OCI-LY7 (cell line): ENCODE measurements around the gene DBN1. TPM values are rescaled to one million over a fixed set of nuclear protein-coding genes. Genes with fewer than 3 reads are reported as not detected.

Experiments used
- BruUV-seq: library from RNA; stranded (reverse); fragments of 400-500 nt; replicated peaks from 2 replicates; lab custom pipeline; 2021; lab: Mats Ljungman, UMichigan
- CTCF ChIA-PET: fragments of 300-600 bp; sonication (Branson Sonifier 250); formaldehyde crosslinking; loops from one replicate; lab custom pipeline; 2022; ENCODE audit warnings: antibody characterized with exemption; ENCODE audit not compliant: unreplicated experiment; lab: Charles Lee
- POLR2A ChIA-PET: fragments of 300-600 bp; sonication (Branson Sonifier 250); formaldehyde crosslinking; loops from one replicate; lab custom pipeline; 2022; ENCODE audit warnings: antibody characterized with exemption; lab: Charles Lee
- DNase-seq: peaks from one replicate; pipeline ENCODE4 v3.0.0-alpha.2; 2015; ENCODE audit warnings: low spot score
- H2AFZ ChIP-seq: fragments of 200-600 bp; sonication (generic), shearing (Covaris generic); 2 replicates; pipeline ENCODE4 v1.6.1; 2014; ENCODE audit warnings: mild to moderate bottlenecking, antibody characterized with exemption, low read length, moderate library complexity
- H3K27ac ChIP-seq: fragments of 200-600 bp; sonication (generic); 2 replicates; pipeline ENCODE4 v1.5.1; 2014; ENCODE audit warnings: mixed run types, low read depth, mild to moderate bottlenecking, moderate library complexity, low read length, inconsistent platforms; ENCODE audit not compliant: poor library complexity, severe bottlenecking
- H3K36me3 ChIP-seq: fragments of 200-600 bp; sonication (generic); 2 replicates; pipeline ENCODE4 v1.6.1; 2014; ENCODE audit warnings: mild to moderate bottlenecking, antibody characterized with exemption, low read length, moderate library complexity, mixed read lengths; ENCODE audit not compliant: insufficient read depth
- H3K4me1 ChIP-seq: fragments of 200-600 bp; sonication (generic); 2 replicates; pipeline ENCODE4 v1.5.1; 2014; ENCODE audit warnings: mild to moderate bottlenecking, low read length; ENCODE audit not compliant: insufficient read depth, poor library complexity, severe bottlenecking
- H3K4me2 ChIP-seq: fragments of 200-600 bp; sonication (generic); 2 replicates; pipeline ENCODE4 v1.6.1; 2014; ENCODE audit warnings: mild to moderate bottlenecking, low read length
- H3K4me3 ChIP-seq: fragments of 200-600 bp; sonication (generic); 2 replicates; pipeline ENCODE4 v1.5.1; 2014; ENCODE audit warnings: mild to moderate bottlenecking, low read depth, low read length; ENCODE audit not compliant: poor library complexity, severe bottlenecking
- H3K79me2 ChIP-seq: fragments of 200-600 bp; sonication (generic); 2 replicates; pipeline ENCODE4 v1.6.1; 2016; ENCODE audit warnings: low read depth, mild to moderate bottlenecking, low read length, moderate library complexity, mixed read lengths; ENCODE audit not compliant: insufficient read depth
- H3K9me2 ChIP-seq: fragments of 200-600 bp; sonication (generic); 2 replicates; pipeline ENCODE4 v1.6.1; 2016; ENCODE audit warnings: mild to moderate bottlenecking, low read length, mixed read lengths; ENCODE audit not compliant: insufficient read depth
- H3K9me3 ChIP-seq: fragments of 200-600 bp; sonication (generic); 2 replicates; pipeline ENCODE4 v1.6.1; 2014; ENCODE audit warnings: mild to moderate bottlenecking, mixed run types, low read length, mixed read lengths
- H4K20me1 ChIP-seq: fragments of 200-600 bp; sonication (generic); 2 replicates; pipeline ENCODE4 v1.6.1; 2014; ENCODE audit warnings: mild to moderate bottlenecking, antibody characterized with exemption, low read length, moderate library complexity, mixed read lengths; ENCODE audit not compliant: insufficient read depth
- CTCF ChIP-seq: fragments of 200-600 bp; sonication (generic); conservative IDR thresholded peaks from 2 replicates; pipeline ENCODE4 v1.5.1; 2014; ENCODE audit warnings: mild to moderate bottlenecking, antibody characterized with exemption, low read length, moderate library complexity, mixed read lengths
- EZH2phosphoT487 ChIP-seq: fragments of 200-600 bp; sonication (generic); IDR thresholded peaks from 2 replicates; pipeline ENCODE4 v1.6.1; 2018; ENCODE audit warnings: low read depth, borderline replicate concordance, mild to moderate bottlenecking, mixed run types, antibody characterized with exemption, low read length, moderate library complexity, mixed read lengths
- intact Hi-C: fragments of 100-400 bp; cut with micrococcal nuclease; formaldehyde crosslinking; loops from one replicate; pipeline ENCODE4 v1.10.0; 2022; ENCODE audit not compliant: unreplicated experiment
- total RNA-seq, 2 experiments: library from RNA; depleted of rRNA in 1 of 2; stranded (reverse); fragments of >200 nt in 1 of 2; shearing (Covaris generic) in 1 of 2; gene quantifications; 2 replicates each; pipeline ENCODE4 v1.2.3, GENCODE V29; 2014 to 2022

DBN1 gene
- total RNA-seq, 2 experiments from 2014 or later, result 11.7 to 22.0 TPM

- ChIA-PET POLR2A (no interaction called here), CTCF (no interaction called here)
Observed at GRCh38 chr5:177492841-177493240, 19.4 kb upstream of the DBN1 start.

GRCh38 chr5:177491983-177492746 lies 18.7 kb upstream of the DBN1 start:
- Histone ChIP-seq H3K27ac (no peak overlapping the region), H3K4me3 (no peak overlapping the region), H3K79me2 (no peaks in the 10 kb centered on the region), H3K36me3 (peaks cover 5% of the 10 kb centered on the region; the same call in 1 of the 2 replicates), H4K20me1 (peaks cover 6% of the 10 kb centered on the region; the same call in 1 of the 2 replicates), H3K9me2 (no peaks in the 10 kb centered on the region), H2AFZ (no peak overlapping the region), H3K4me1 (peaks cover 48% of the 10 kb centered on the region), H3K4me2 (no peak overlapping the region), H3K9me3 (no peaks in the 10 kb centered on the region)
- ChIA-PET POLR2A (interaction anchor here (0.5 kb wide), 1 partner anchor 14 kb away, joined by 3 read pairs; no protein-coding TSS in a partner anchor), CTCF (interaction anchor here (0.6 kb wide), 1 partner anchor 52 kb away, joined by 3 read pairs; no protein-coding TSS in a partner anchor)
- BruUV-seq, result no TSS peak
- intact Hi-C loops, result no loop called here
- TF ChIP-seq EZH2phosphoT487 (no peak), CTCF (no peak)
- no peak for DNase-seq

More at GRCh38 chr5:177492841-177493240, 19.4 kb upstream of the DBN1 start:
- no TSS peak for BruUV-seq
- Histone ChIP-seq H3K4me1 (peaks cover 49% of the 10 kb centered on the region), H3K9me2 (no peaks in the 10 kb centered on the region), H3K79me2 (no peaks in the 10 kb centered on the region), H3K9me3 (no peaks in the 10 kb centered on the region), H4K20me1 (peaks cover 6% of the 10 kb centered on the region; the same call in 1 of the 2 replicates), H3K4me2 (no peak overlapping the region), H2AFZ (no peak overlapping the region), H3K36me3 (no peaks in the 10 kb centered on the region), H3K4me3 (no peak overlapping the region), H3K27ac (no peak overlapping the region)
- no peak for DNase-seq
- intact Hi-C loops, result no loop called here
- TF ChIP-seq EZH2phosphoT487 (no peak), CTCF (no peak)
